GM18519 (cell line): Measurements from ENCODE around the gene MPC1.

Experiments
- ATAC-seq: cut with Tn5 transposase; IDR thresholded peaks from one replicate; pipeline ENCODE4 v1.9.1; 2021; ENCODE audit warnings: mild to moderate bottlenecking, moderate library complexity; ENCODE audit not compliant: unreplicated experiment, low FRiP score

The MPC1 gene

GRCh38 chr6:166325383-166326042 is 57.2 kb downstream of the MPC1 start:
- no peak for ATAC-seq

GRCh38 chr6:166323395-166323794 is 59.3 kb downstream of the MPC1 start:
- ATAC-seq, result no peak

GRCh38 chr6:166318649-166319600 is 63.8 kb downstream of the MPC1 start:
- no peak for ATAC-seq

GRCh38 chr6:166318227-166318626 is 64.5 kb downstream of the MPC1 start:
- no peak for ATAC-seq

- no peak for ATAC-seq
These were observed 65.2 kb downstream of the MPC1 start for GRCh38 chr6:166317261-166318212.

- no peak for ATAC-seq
These were observed 67.3 kb downstream of the MPC1 start for GRCh38 chr6:166315436-166315835.
